ENCODE results near the gene L2HGDH. TPM values are rescaled to one million over a fixed set of nuclear protein-coding genes. Genes with fewer than 3 reads are reported as not detected.

L2HGDH gene
- total RNA-seq, 1 experiment from 2014 or later, result 24.0 TPM

- TF ChIP-seq CTCF (IDR thresholded peaks at IDR 0.05) (no peak), TEAD1 (CRISPR knock-in tag; IDR thresholded peaks at IDR 0.05) (no peak), USF2 (CRISPR knock-in tag; IDR thresholded peaks at IDR 0.05) (no peak), NFATC4 (CRISPR knock-in tag; IDR thresholded peaks at IDR 0.05) (no peak), ZNF263 (CRISPR knock-in tag; IDR thresholded peaks at IDR 0.05; ENCODE audit: low read depth) (no peak), ZNF121 (CRISPR knock-in tag; IDR thresholded peaks at IDR 0.05) (no peak)
Observed at GRCh38 chr14:50353126-50353525, 41.1 kb upstream of the L2HGDH start (continued).

GRCh38 chr14:50352584-50352983, 40.6 kb upstream of the L2HGDH start:
- CTCF ChIA-PET, result interaction anchor here (0.7 kb wide), 1 partner anchor 10 kb away, joined by 3 read pairs; no protein-coding TSS in a partner anchor
- no peak overlapping the region for H3K4me3 Mint-ChIP-seq
- ATAC-seq (no peak), DNase-seq (ENCODE audit: low spot score) (no peak)
- no peak for TF ChIP-seq FOXJ3 (CRISPR knock-in tag; IDR thresholded peaks at IDR 0.05; ENCODE audit: borderline replicate concordance)
- TF ChIP-seq NFYB (CRISPR knock-in tag; conservative IDR thresholded peaks at IDR 0.05; ENCODE audit: low read depth), result no peak
- no peaks in the 10 kb centered on the region for H3K36me3 Mint-ChIP-seq
- POLR2A ChIA-PET, result no interaction called here
- H3K27me3 Mint-ChIP-seq (ENCODE audit: low read depth), result no peaks in the 10 kb centered on the region
- H3K27ac Mint-ChIP-seq, result no peak overlapping the region
- peaks cover 6% of the 10 kb centered on the region for H3K4me1 Mint-ChIP-seq
- no peaks in the 10 kb centered on the region for H3K9me3 Mint-ChIP-seq

GRCh38 chr14:50350975-50351374, 38.9 kb upstream of the L2HGDH start:
- no peak for ATAC-seq
- Mint-ChIP-seq H3K4me3 (no peak overlapping the region), H3K27me3 (ENCODE audit: low read depth) (no peaks in the 10 kb centered on the region), H3K36me3 (no peaks in the 10 kb centered on the region), H3K27ac (no peak overlapping the region), H3K9me3 (no peaks in the 10 kb centered on the region), H3K4me1 (peaks cover 12% of the 10 kb centered on the region)
- TF ChIP-seq GRHL2 (CRISPR knock-in tag; IDR thresholded peaks at IDR 0.05; ENCODE audit: insufficient replicate concordance, severe bottlenecking) (no peak), IRF1 (CRISPR knock-in tag; IDR thresholded peaks at IDR 0.05) (no peak), ELF4 (CRISPR knock-in tag; IDR thresholded peaks at IDR 0.05; ENCODE audit: low read depth) (no peak), FOXP1 (CRISPR knock-in tag; IDR thresholded peaks at IDR 0.05; ENCODE audit: borderline replicate concordance) (no peak), GTF2I (CRISPR knock-in tag; conservative IDR thresholded peaks at IDR 0.05) (no peak), USF2 (CRISPR knock-in tag; IDR thresholded peaks at IDR 0.05) (no peak), PRRX2 (CRISPR knock-in tag; IDR thresholded peaks at IDR 0.05) (no peak), ZNF219 (CRISPR knock-in tag; IDR thresholded peaks at IDR 0.05; ENCODE audit: borderline replicate concordance) (no peak), SOX15 (CRISPR knock-in tag; IDR thresholded peaks at IDR 0.05) (no peak)
- CTCF ChIA-PET, result interaction anchor here (0.7 to 2.0 kb wide), 5 partner anchors 8 to 111 kb away, joined by 3 to 5 read pairs (median 3); no protein-coding TSS in a partner anchor
- POLR2A ChIA-PET, result no interaction called here
- DNase-seq (ENCODE audit: low spot score), result no peak

GRCh38 chr14:50348933-50349332, 36.9 kb upstream of the L2HGDH start:
- POLR2A ChIA-PET, result no interaction called here
- H3K9me3 Mint-ChIP-seq, result no peaks in the 10 kb centered on the region
- TF ChIP-seq FOXJ3 (CRISPR knock-in tag; IDR thresholded peaks at IDR 0.05; ENCODE audit: borderline replicate concordance) (no peak), EMX1 (CRISPR knock-in tag; IDR thresholded peaks at IDR 0.05) (no peak), NFATC4 (CRISPR knock-in tag; IDR thresholded peaks at IDR 0.05) (no peak), ZMAT4 (CRISPR knock-in tag; IDR thresholded peaks at IDR 0.05) (no peak), ZNF671 (CRISPR knock-in tag; IDR thresholded peaks at IDR 0.05) (no peak), RORB (CRISPR knock-in tag; IDR thresholded peaks at IDR 0.05) (no peak)
- no peak overlapping the region for H3K27ac Mint-ChIP-seq
- ATAC-seq (no peak), DNase-seq (ENCODE audit: low spot score) (no peak)
- H3K4me3 Mint-ChIP-seq, result no peak overlapping the region
- CTCF ChIA-PET, result interaction anchor here (0.6 to 1.6 kb wide), 3 partner anchors 28 to 425 kb away, joined by 3 to 6 read pairs (median 3); no protein-coding TSS in a partner anchor
- H3K36me3 Mint-ChIP-seq, result no peaks in the 10 kb centered on the region
- peaks cover 11% of the 10 kb centered on the region for H3K4me1 Mint-ChIP-seq
- H3K27me3 Mint-ChIP-seq (ENCODE audit: low read depth), result no peaks in the 10 kb centered on the region

All from WTC11 (cell line).